Non-pigmented ciliary epithelial cell (primary cell): ENCODE data around the gene LRRN2.
A peak's percentile ranks its signal among the peaks of the same experiment; 100 is the strongest.
"Not testable (repeated sequence)": the region's sequence is repeated elsewhere in the genome, so short reads cannot be mapped to it uniquely, and the experiment has no call there.

Experiments used
- DNase-seq: peaks from one replicate; pipeline ENCODE4 v3.0.0-alpha.2; 2010; ENCODE audit warnings: low read depth

The LRRN2 gene

GRCh38 chr1:204574016-204574864, 111.3 kb downstream of the LRRN2 start:
- DNase-seq: no peak

GRCh38 chr1:204572923-204573922, 112.3 kb downstream of the LRRN2 start:
- DNase-seq: peak; percentile 10

- DNase-seq: no peak
Observed at GRCh38 chr1:204571631-204572030, 113.9 kb downstream of the LRRN2 start.

GRCh38 chr1:204571128-204571527, 114.4 kb downstream of the LRRN2 start:
- no peak for DNase-seq

GRCh38 chr1:204570021-204570420, 115.5 kb downstream of the LRRN2 start:
- DNase-seq: not testable (repeated sequence)

GRCh38 chr1:204569478-204569877, 116.1 kb downstream of the LRRN2 start:
- DNase-seq: no peak

- DNase-seq: no peak
Observed at GRCh38 chr1:204568576-204569315, 116.8 kb downstream of the LRRN2 start.
